Ishikawa (cell line): Measurements from ENCODE around the gene MSTO1.

Source experiments
- TCF12 ChIP-seq: IDR thresholded peaks from 2 replicates; pipeline ENCODE4 v1.6.1; 2012; ENCODE audit warnings: low read depth
- YY1 ChIP-seq: IDR thresholded peaks from 2 replicates; pipeline ENCODE4 v1.6.1; 2012; ENCODE audit warnings: low read depth
- TF ChIP-seq, protein P1 (sequence below): IDR thresholded peaks from 2 replicates; pipeline ENCODE4 v1.6.1; 2012

DNA sequence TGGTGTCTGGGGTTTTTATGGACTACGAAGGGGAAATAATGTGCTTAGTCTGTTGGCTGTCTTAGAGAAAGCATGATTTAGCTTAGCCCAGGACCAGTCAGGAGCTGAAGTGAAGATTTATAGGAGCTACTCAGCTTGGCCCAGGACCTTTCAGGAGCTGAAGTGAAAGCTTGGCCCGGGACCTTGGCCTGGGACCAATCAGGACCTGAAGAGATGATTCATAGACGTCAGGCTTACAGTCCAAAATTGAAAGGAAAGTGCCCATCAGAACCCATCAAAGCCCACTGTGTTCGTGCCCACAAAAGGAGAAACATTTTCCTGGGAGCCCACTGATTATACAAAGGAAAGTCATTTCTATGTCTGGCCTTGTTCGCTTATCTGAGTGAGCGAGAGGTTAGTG, 35.6 kb downstream of the MSTO1 start:
- TF ChIP-seq YY1 = no peak
- TF ChIP-seq, protein P1, sequence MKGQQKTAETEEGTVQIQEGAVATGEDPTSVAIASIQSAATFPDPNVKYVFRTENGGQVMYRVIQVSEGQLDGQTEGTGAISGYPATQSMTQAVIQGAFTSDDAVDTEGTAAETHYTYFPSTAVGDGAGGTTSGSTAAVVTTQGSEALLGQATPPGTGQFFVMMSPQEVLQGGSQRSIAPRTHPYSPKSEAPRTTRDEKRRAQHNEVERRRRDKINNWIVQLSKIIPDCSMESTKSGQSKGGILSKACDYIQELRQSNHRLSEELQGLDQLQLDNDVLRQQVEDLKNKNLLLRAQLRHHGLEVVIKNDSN = no peak
- TF ChIP-seq TCF12 = no peak
